Liver (tissue), 9 donors: ENCODE results near the gene POU2AF3. TPM values are rescaled to one million over a fixed set of nuclear protein-coding genes. Genes with fewer than 3 reads are reported as not detected.

Experiments
- DNase-seq: peaks from one replicate; pipeline ENCODE4 v3.0.0-alpha.2; 2017; ENCODE audit warnings: low spot score
- H3K27ac ChIP-seq, 2 donors: one replicate each; pipeline ENCODE4 v1.7.0; 2013; ENCODE audit warnings: inconsistent platforms in 2 of 2, low read length in 2 of 2, control low read depth in 1 of 2, low read depth in 1 of 2, mild to moderate bottlenecking in 1 of 2
- H3K27me3 ChIP-seq, 4 donors: one replicate each; pipeline versions ENCODE4 v1.6.1 to v1.7.0; 2013; ENCODE audit warnings: low read length in 3 of 4, inconsistent platforms in 1 of 4, mild to moderate bottlenecking in 1 of 4, moderate library complexity in 1 of 4; ENCODE audit not compliant: control insufficient read depth in 4 of 4, insufficient read depth in 4 of 4
- H3K36me3 ChIP-seq, 4 donors: one replicate each; pipeline versions ENCODE4 v1.6.1 to v1.7.0; 2013; ENCODE audit warnings: low read length in 3 of 4, mild to moderate bottlenecking in 3 of 4, low read depth in 1 of 4, moderate library complexity in 1 of 4; ENCODE audit not compliant: control insufficient read depth in 4 of 4, insufficient read depth in 3 of 4
- H3K4me1 ChIP-seq, 4 donors: one replicate each; pipeline versions ENCODE4 v1.6.1 to v1.7.0; 2013; ENCODE audit warnings: low read length in 3 of 4, mild to moderate bottlenecking in 3 of 4, moderate library complexity in 1 of 4; ENCODE audit not compliant: control insufficient read depth in 4 of 4, insufficient read depth in 4 of 4
- H3K4me3 ChIP-seq, 3 donors: one replicate each; pipeline versions ENCODE4 v1.6.1 to v1.7.0; 2013; ENCODE audit warnings: low read length in 3 of 3, control low read depth in 1 of 3, low read depth in 1 of 3, mild to moderate bottlenecking in 1 of 3
- H3K9ac ChIP-seq, 2 donors: one replicate each; pipeline ENCODE4 v1.7.0; 2013; ENCODE audit warnings: low read length in 2 of 2, mild to moderate bottlenecking in 2 of 2, moderate library complexity in 2 of 2, control low read depth in 1 of 2, low read depth in 1 of 2
- H3K9me3 ChIP-seq, 4 donors: one replicate each; pipeline versions ENCODE4 v1.6.1 to v1.7.0; 2013; ENCODE audit warnings: low read length in 3 of 4; ENCODE audit not compliant: control insufficient read depth in 4 of 4
- ATF3 ChIP-seq: IDR thresholded peaks from 2 replicates; pipeline ENCODE4 v1.6.1; 2016; ENCODE audit warnings: antibody characterized with exemption
- CTCF ChIP-seq: fragments of 150-350 bp; IDR thresholded peaks from 2 replicates; pipeline ENCODE4 v1.5.1; 2017; ENCODE audit warnings: improper control_type of control experiment, low read depth, low read length; ENCODE audit not compliant: missing input control
- EGR1 ChIP-seq, 2 donors: IDR thresholded peaks; 2 replicates each; pipeline ENCODE4 v1.6.1; 2016 to 2018; ENCODE audit warnings: antibody characterized with exemption in 2 of 2, low read depth in 2 of 2
- FOXA1 ChIP-seq: IDR thresholded peaks from 2 replicates; pipeline ENCODE4 v1.6.1; 2016; ENCODE audit warnings: antibody characterized with exemption
- FOXA2 ChIP-seq: IDR thresholded peaks from 2 replicates; pipeline ENCODE4 v1.6.1; 2016; ENCODE audit warnings: antibody characterized with exemption
- HNF4A ChIP-seq, 2 donors: conservative IDR thresholded peaks; 2 replicates each; pipeline ENCODE4 v1.6.1; 2016; ENCODE audit warnings: antibody characterized with exemption in 2 of 2, mild to moderate bottlenecking in 2 of 2
- HNF4G ChIP-seq: IDR thresholded peaks from 2 replicates; pipeline ENCODE4 v1.6.1; 2016; ENCODE audit warnings: antibody characterized with exemption
- MAX ChIP-seq: IDR thresholded peaks from 2 replicates; pipeline ENCODE4 v1.6.1; 2016; ENCODE audit warnings: antibody characterized with exemption
- NR2F2 ChIP-seq: IDR thresholded peaks from 2 replicates; pipeline ENCODE4 v1.6.1; 2016; ENCODE audit warnings: antibody characterized with exemption
- RAD21 ChIP-seq, 2 donors: IDR thresholded peaks; 2 replicates each; pipeline ENCODE4 v1.6.1; 2016; ENCODE audit warnings: antibody characterized with exemption in 2 of 2, mild to moderate bottlenecking in 2 of 2
- REST ChIP-seq: IDR thresholded peaks from 2 replicates; pipeline ENCODE4 v1.6.1; 2016; ENCODE audit warnings: antibody characterized with exemption, mild to moderate bottlenecking
- RXRA ChIP-seq, 2 donors: IDR thresholded peaks; 2 replicates each; pipeline ENCODE4 v1.6.1; 2017 to 2018; ENCODE audit warnings: antibody characterized with exemption in 2 of 2, mild to moderate bottlenecking in 1 of 2
- SP1 ChIP-seq: IDR thresholded peaks from 2 replicates; pipeline ENCODE4 v1.6.1; 2018; ENCODE audit warnings: antibody characterized with exemption, mild to moderate bottlenecking
- TAF1 ChIP-seq: conservative IDR thresholded peaks from 2 replicates; pipeline ENCODE4 v1.6.1; 2016; ENCODE audit warnings: antibody characterized with exemption, mild to moderate bottlenecking
- YY1 ChIP-seq: IDR thresholded peaks from 2 replicates; pipeline ENCODE4 v1.6.1; 2016; ENCODE audit warnings: antibody characterized with exemption, mild to moderate bottlenecking
- WGBS: extraction: QIAGEN DNeasy Blood & Tissue Kit; methylation state at CpG from one replicate; pipeline ENCODE4 v1.1.7; 2013; 5-methylcytosine and 5-hydroxymethylcytosine counted together
- polyA plus RNA-seq, 2 donors: library from polyadenylated mRNA; stranded (reverse) in 1 of 2; unstranded in 1 of 2; fragments of 200-250 nt in 1 of 2; fragments of >200 nt in 1 of 2; fragmentation: Nextera tagmentation in 1 of 2; extraction: Ambion mirVana in 1 of 2; gene quantifications; one replicate each; pipeline versions ENCODE4 v1.2.1 to v1.2.3, GENCODE V29; 2013 to 2015
- total RNA-seq, 2 donors: library from RNA; depleted of rRNA; stranded (reverse); fragments of >200 nt; gene quantifications; one replicate each; pipeline ENCODE4 v1.2.3, GENCODE V29; 2014
- donor health status: healthy.
- donor health status: healthy.
- donor health status: healthy.
- donor health status: healthy.
- donor health status: healthy.

POU2AF3 gene
- total and polyA plus RNA-seq, 4 donors, result 0.17 to 0.68 (median 0.49) TPM

GRCh38 chr11:111348147-111348546 is 49.8 kb downstream of the POU2AF3 start:
- Histone ChIP-seq H3K4me3 (no peak overlapping the region), H3K4me1 (peaks cover 0 to 6% (median 1%) of the 10 kb centered on the region in 4 donors), H3K9me3 (no peaks in the 10 kb centered on the region), H3K27ac (no peak overlapping the region), H3K27me3 (no peaks in the 10 kb centered on the region), H3K9ac (no peak overlapping the region), H3K36me3 (no peaks in the 10 kb centered on the region)
- no peak for DNase-seq
- WGBS, result 62% methylated on average over 3 of the region's 3 CpGs
- TF ChIP-seq ATF3, result no peak
- no peak for TF ChIP-seq MAX
- TF ChIP-seq FOXA2, result no peak
- TF ChIP-seq HNF4G, result no peak
- no peak for TF ChIP-seq TAF1
- TF ChIP-seq REST, result no peak
- no peak for TF ChIP-seq RAD21 (IDR thresholded peaks at IDR 0.05)
- no peak for TF ChIP-seq SP1
- TF ChIP-seq HNF4A (conservative IDR thresholded peaks at IDR 0.05), result no peak
- TF ChIP-seq EGR1 (IDR thresholded peaks at IDR 0.05; ENCODE audit: low read depth in 2 of 2), result no peak
- TF ChIP-seq FOXA1, result no peak
- TF ChIP-seq NR2F2, result no peak

- Histone ChIP-seq H3K27me3 (no peaks in the 10 kb centered on the region), H3K9ac (no peak overlapping the region), H3K4me1 (peaks cover 0 to 6% (median 1%) of the 10 kb centered on the region in 4 donors), H3K9me3 (no peaks in the 10 kb centered on the region), H3K4me3 (no peak overlapping the region), H3K36me3 (no peaks in the 10 kb centered on the region), H3K27ac (no peak overlapping the region)
- WGBS, result 73% methylated on average over 2 of the region's 2 CpGs
- TF ChIP-seq YY1 (no peak), HNF4G (no peak), HNF4A (conservative IDR thresholded peaks at IDR 0.05) (no peak), REST (no peak), NR2F2 (no peak), RAD21 (IDR thresholded peaks at IDR 0.05) (no peak), RXRA (IDR thresholded peaks at IDR 0.05) (no peak), CTCF (no peak), MAX (no peak), FOXA2 (no peak)
- DNase-seq, result no peak
These were observed 50.9 kb downstream of the POU2AF3 start for GRCh38 chr11:111349191-111349695.
